ENCODE data around the gene DRAP1. TPM values are rescaled to one million over a fixed set of nuclear protein-coding genes. Genes with fewer than 3 reads are reported as not detected.

Gene DRAP1
- polyA plus RNA-seq, 2 of the 4 experiments (the other 2 are of a cell fraction): 73.7 to 143 TPM

DNA sequence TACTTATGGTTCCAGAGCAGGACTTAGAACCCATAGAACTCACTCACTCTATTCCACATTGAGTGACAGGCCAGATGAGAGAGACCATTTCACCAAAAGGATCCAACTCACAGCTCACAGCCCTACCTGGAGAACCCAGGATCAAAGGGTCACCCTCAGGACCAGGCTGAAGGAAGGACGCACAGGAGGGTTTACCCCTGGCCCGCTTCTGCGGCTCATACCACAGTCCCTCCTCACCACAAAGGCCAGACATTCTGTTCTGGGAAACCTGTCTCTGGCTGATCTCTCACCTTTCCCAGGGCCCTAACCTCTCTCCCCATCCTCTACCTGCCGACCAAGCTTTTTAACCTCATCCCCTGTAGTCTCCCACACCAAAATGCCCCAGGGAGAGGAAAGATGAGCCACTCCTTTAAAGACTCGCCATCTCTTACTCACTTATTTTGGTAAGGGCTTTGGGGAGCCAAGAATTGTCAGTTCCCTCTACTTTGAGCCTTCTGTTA lies 23.7 kb upstream of the DRAP1 start:
- Histone ChIP-seq H3K27ac (peak overlapping the region in 1 of 2 experiments; percentile 10; a peak in 1 of 6 replicates), H3K4me1 (peaks cover 54% of the 10 kb centered on the region), H3K4me2 (no peak overlapping the region), H3K4me3 (no peak overlapping the region), H3K9me3 (no peaks in the 10 kb centered on the region)
- TF ChIP-seq HOXA7 (CRISPR knock-in tag; IDR thresholded peaks at IDR 0.05) (peak; percentile 74; the same call in 1 of the 2 replicates), TFCP2L1 (CRISPR knock-in tag; IDR thresholded peaks at IDR 0.05) (no peak), TP53 (CRISPR knock-in tag; IDR thresholded peaks at IDR 0.05) (0 out of 2 replicates have a peak, but pooled peaks have one; percentile 81), GATA3 (IDR thresholded peaks at IDR 0.05; ENCODE audit: borderline replicate concordance) (no peak), FOSB (CRISPR knock-in tag; IDR thresholded peaks at IDR 0.05) (peak; percentile 11), POLR2AphosphoS2 (conservative IDR thresholded peaks at IDR 0.05; ENCODE audit: low read length) (peak; percentile 92; the same call in 1 of the 2 replicates)
- TF ChIP-seq, protein P1, sequence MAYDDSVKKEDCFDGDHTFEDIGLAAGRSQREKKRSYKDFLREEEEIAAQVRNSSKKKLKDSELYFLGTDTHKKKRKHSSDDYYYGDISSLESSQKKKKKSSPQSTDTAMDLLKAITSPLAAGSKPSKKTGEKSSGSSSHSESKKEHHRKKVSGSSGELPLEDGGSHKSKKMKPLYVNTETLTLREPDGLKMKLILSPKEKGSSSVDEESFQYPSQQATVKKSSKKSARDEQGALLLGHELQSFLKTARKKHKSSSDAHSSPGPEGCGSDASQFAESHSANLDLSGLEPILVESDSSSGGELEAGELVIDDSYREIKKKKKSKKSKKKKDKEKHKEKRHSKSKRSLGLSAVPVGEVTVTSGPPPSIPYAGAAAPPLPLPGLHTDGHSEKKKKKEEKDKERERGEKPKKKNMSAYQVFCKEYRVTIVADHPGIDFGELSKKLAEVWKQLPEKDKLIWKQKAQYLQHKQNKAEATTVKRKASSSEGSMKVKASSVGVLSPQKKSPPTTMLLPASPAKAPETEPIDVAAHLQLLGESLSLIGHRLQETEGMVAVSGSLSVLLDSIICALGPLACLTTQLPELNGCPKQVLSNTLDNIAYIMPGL (CRISPR knock-in tag; IDR thresholded peaks at IDR 0.05; ENCODE audit: borderline replicate concordance): 0 out of 2 replicates have a peak, but pooled peaks have one; percentile 11
- WGBS (ENCODE audit: missing lambda C conversion rate): 87% methylated on average over 5 of the region's 5 CpGs
- POLR2A ChIA-PET: interaction anchor here (1.1 kb wide), 1 partner anchor 16 kb away, joined by 3 read pairs; no protein-coding TSS in a partner anchor
- no peak for FAIRE-seq
- CTCF ChIA-PET: interaction anchor here (1.0 to 31.6 kb wide), 6 partner anchors 2 to 116 kb away, joined by 3 to 618 read pairs (median 7); partner anchors contain the start of genes C11orf68, CCDC85B, DRAP1 and FIBP
- DNase-seq (ENCODE audit: low read depth in 1 of 2, low spot score in 1 of 2): no peak
- ATAC-seq: no peak

DNA sequence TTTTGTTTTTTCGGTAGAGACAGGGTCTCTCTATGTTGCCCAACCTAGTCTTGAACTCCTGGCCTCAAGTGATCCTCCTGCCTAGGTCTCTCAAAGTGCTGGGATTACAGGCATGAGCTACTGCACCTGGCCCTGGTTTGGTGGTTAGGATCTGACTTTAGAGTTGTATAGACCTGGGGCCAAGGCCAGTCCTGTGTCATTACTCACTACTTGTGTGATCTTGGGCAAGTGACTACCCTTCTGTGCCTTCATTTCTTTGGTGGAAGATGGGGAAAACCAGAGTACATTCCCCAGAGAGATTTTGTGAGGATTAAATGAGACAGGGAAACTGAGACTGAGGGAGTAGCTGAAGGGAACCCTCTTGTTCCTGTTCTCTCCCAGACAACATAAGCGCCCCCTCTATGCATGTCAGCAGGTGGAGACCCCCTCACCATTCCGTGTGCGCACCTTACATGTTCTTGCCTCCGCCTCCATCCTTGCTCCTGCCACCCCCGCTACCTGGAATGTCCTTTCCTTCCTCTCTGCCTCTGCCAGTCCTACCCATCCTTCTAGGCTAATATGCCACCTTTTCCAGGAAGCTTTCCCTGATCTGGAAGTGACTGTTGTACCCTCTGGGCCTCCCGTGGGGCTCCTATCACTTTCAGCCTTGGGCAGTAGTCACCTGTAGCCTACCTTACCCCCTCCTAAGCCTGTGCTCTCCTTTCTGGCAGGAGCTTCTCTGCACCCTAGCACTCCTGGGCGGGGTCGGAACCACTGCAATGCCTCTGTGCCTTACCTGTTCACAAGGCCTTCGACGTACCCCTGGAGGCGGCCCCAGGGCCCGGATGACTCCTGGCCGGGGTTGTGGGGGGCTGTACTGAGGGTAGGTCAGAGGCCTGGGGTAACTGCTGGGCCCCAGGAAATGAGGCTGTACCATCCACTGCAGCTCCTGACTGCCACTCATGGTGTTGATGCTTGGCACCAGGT lies 22.9 kb upstream of the DRAP1 start:
- CTCF ChIA-PET: interaction anchor here (0.8 to 31.6 kb wide), 8 partner anchors 3 to 116 kb away, joined by 3 to 618 read pairs (median 5); partner anchors contain the start of genes C11orf68, CCDC85B, DRAP1 and FIBP
- POLR2A ChIA-PET: interaction anchor here (1.1 to 4.7 kb wide), 3 partner anchors 8 to 15 kb away, joined by 3 to 36 read pairs (median 3); partner anchors contain the start of gene FIBP
- Histone ChIP-seq H3K9me3 (no peaks in the 10 kb centered on the region), H3K27ac (peak overlapping the region in 1 of 2 experiments; percentile 97; a peak in 3 of 6 replicates), H3K4me2 (peak overlapping the region; percentile 90; the same call in 1 of the 3 replicates), H3K4me1 (peaks cover 61% of the 10 kb centered on the region), H3K4me3 (no peak overlapping the region)
- TF ChIP-seq TFCP2L1 (CRISPR knock-in tag; IDR thresholded peaks at IDR 0.05): peak; percentile 20; the same call in 1 of the 2 replicates
- no peak for TF ChIP-seq CHD2 (IDR thresholded peaks at IDR 0.05; ENCODE audit: low read length, partially characterized antibody)
- peak; percentile 53 for TF ChIP-seq FOSB (CRISPR knock-in tag; IDR thresholded peaks at IDR 0.05)
- no peak for TF ChIP-seq KDM1A (IDR thresholded peaks at IDR 0.05; ENCODE audit: low read depth)
- TF ChIP-seq EHMT2 (IDR thresholded peaks at IDR 0.05; ENCODE audit: low read depth): no peak
- no peak for TF ChIP-seq NFE2L2 (conservative IDR thresholded peaks at IDR 0.05; ENCODE audit: low read length)
- no peak for TF ChIP-seq JUN (IDR thresholded peaks at IDR 0.05)
- peak; percentile 74 for TF ChIP-seq TP53 (CRISPR knock-in tag; IDR thresholded peaks at IDR 0.05)
- peak; percentile 70 for TF ChIP-seq HOXA7 (CRISPR knock-in tag; IDR thresholded peaks at IDR 0.05)
- TF ChIP-seq, protein P2, sequence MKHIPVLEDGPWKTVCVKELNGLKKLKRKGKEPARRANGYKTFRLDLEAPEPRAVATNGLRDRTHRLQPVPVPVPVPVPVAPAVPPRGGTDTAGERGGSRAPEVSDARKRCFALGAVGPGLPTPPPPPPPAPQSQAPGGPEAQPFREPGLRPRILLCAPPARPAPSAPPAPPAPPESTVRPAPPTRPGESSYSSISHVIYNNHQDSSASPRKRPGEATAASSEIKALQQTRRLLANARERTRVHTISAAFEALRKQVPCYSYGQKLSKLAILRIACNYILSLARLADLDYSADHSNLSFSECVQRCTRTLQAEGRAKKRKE (CRISPR knock-in tag; IDR thresholded peaks at IDR 0.05; ENCODE audit: low read depth): peak; percentile 33; the same call in 1 of the 2 replicates
- no peak for TF ChIP-seq SREBF2 (IDR thresholded peaks at IDR 0.05)
- TF ChIP-seq HOXB5 (CRISPR knock-in tag; IDR thresholded peaks at IDR 0.05): peak; percentile 38; the same call in 1 of the 2 replicates
- TF ChIP-seq RARB (CRISPR knock-in tag; IDR thresholded peaks at IDR 0.05): peak; percentile 71; the same call in 1 of the 2 replicates
- peak; percentile 99 for TF ChIP-seq POLR2AphosphoS2 (conservative IDR thresholded peaks at IDR 0.05; ENCODE audit: low read length)
- 86% methylated on average over 14 of the region's 14 CpGs for WGBS (ENCODE audit: missing lambda C conversion rate)
- DNase-seq (ENCODE audit: low read depth in 1 of 2, low spot score in 1 of 2) (no peak), FAIRE-seq (no peak), ATAC-seq (no peak)

Data from A549 (cell line).